SK-N-MC (cell line): Measurements from ENCODE around the gene GCSAM.

Experiments
- EZH2 ChIP-seq: fragments of 200-600 bp; sonication (generic); IDR thresholded peaks from one replicate; pipeline ENCODE4 v1.6.1; 2017; ENCODE audit warnings: antibody characterized with exemption
- POLR2AphosphoS5 ChIP-seq: IDR thresholded peaks from 2 replicates; pipeline ENCODE4 v1.6.1; 2012; ENCODE audit warnings: mild to moderate bottlenecking, low read depth, low read length, borderline replicate concordance

- TF ChIP-seq EZH2: no peak
- no peak for TF ChIP-seq POLR2AphosphoS5
Observed at GRCh38 chr3:112134335-112135124, 1.5 kb upstream of the GCSAM start.
